ENCODE measurements around the gene SELENOS. TPM values are rescaled to one million over a fixed set of nuclear protein-coding genes. Genes with fewer than 3 reads are reported as not detected.

Gene SELENOS
- total RNA-seq, 3 donors from 2014 or later, result 78.7 to 118 (median 115) TPM

DNA sequence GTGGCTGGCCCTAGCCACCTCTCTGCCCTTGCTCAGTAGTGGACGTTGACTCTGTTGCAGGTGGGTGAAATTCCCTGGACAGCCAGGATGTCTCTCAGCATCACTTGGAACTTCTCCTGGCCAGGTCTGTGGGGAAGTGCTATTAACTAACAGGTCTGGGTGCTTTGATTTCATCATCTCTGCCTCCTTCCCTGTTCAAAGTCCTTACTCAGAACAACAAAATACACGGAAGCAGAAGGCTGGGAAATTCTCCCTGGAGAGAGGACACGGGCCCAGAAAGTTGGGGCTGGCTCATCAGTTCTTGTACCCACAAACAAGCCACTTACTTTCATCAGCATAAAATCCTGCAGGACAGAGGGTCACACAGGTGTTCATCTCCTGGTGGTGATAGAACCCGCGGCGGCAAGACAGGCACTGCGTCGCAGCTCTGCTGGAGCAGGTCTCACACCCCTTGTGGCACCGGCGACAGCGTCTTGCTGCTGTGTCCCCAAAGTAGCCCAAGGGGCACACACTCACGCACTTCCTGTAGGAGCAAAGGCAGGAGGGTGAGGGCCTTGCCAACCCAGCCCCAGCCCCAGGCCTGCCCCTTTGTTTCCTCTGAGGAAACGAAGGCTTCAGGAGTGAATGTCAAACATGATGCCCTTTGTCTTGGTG lies 47.4 kb upstream of the SELENOS start:
- DNase-seq (peak in 1 of 3 donors; percentile 34), ATAC-seq (peak; percentile 93)
- no peaks in the 10 kb centered on the region for H3K36me3 ChIP-seq (ENCODE audit: low read depth)
- TF ChIP-seq, protein P1, sequence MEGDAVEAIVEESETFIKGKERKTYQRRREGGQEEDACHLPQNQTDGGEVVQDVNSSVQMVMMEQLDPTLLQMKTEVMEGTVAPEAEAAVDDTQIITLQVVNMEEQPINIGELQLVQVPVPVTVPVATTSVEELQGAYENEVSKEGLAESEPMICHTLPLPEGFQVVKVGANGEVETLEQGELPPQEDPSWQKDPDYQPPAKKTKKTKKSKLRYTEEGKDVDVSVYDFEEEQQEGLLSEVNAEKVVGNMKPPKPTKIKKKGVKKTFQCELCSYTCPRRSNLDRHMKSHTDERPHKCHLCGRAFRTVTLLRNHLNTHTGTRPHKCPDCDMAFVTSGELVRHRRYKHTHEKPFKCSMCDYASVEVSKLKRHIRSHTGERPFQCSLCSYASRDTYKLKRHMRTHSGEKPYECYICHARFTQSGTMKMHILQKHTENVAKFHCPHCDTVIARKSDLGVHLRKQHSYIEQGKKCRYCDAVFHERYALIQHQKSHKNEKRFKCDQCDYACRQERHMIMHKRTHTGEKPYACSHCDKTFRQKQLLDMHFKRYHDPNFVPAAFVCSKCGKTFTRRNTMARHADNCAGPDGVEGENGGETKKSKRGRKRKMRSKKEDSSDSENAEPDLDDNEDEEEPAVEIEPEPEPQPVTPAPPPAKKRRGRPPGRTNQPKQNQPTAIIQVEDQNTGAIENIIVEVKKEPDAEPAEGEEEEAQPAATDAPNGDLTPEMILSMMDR (IDR thresholded peaks at IDR 0.05), result no peak
- H3K4me1 ChIP-seq (ENCODE audit: low read depth), result peaks cover 3% of the 10 kb centered on the region
- intact Hi-C loops (cut with DNase I, micrococcal nuclease), result no loop called here
- no peak overlapping the region for H3K4me3 ChIP-seq
- H3K9me3 ChIP-seq, result no peaks in the 10 kb centered on the region

DNA sequence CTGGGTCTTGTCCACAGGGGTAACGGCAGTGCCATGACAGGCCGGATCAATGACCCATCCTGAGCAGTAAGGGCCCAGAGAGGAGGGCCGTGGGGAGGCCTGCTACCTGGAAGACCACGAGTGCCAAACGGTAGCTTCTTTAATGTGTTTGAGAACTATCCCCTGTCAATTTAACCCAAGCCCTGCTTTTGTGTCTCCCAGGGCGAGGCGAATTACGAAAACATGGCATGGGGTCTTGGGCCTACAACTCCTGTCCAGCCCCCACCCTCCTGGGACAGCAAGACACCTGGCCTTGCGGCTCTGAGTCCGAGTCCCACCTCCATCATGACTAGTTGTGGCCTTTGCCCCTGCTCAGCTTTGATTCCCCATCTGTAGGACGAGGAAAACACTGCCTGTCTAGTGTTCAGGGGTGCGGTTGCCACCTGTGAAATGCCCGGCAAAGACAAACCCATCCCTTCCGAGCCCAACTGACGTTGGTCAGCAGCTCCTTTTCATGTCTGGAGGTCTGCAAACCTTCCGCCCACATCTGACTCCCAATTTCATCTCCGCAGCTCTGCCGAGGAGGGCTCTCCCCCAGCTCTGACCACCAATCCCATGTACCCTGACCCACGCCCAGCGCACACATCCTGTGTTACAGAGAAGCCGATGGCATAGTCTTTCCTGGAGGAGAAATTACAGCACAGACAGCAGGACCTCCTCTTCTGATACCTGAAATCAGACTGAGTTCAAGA lies 46.7 kb upstream of the SELENOS start:
- Histone ChIP-seq H3K4me1 (ENCODE audit: low read depth) (peaks cover 3% of the 10 kb centered on the region), H3K4me3 (no peak overlapping the region), H3K9me3 (no peaks in the 10 kb centered on the region), H3K36me3 (ENCODE audit: low read depth) (no peaks in the 10 kb centered on the region)
- no peak for DNase-seq
- ATAC-seq, result peak; percentile 35
- TF ChIP-seq, protein P1 (IDR thresholded peaks at IDR 0.05), result no peak
- intact Hi-C loops (cut with DNase I, micrococcal nuclease), result no loop called here

DNA sequence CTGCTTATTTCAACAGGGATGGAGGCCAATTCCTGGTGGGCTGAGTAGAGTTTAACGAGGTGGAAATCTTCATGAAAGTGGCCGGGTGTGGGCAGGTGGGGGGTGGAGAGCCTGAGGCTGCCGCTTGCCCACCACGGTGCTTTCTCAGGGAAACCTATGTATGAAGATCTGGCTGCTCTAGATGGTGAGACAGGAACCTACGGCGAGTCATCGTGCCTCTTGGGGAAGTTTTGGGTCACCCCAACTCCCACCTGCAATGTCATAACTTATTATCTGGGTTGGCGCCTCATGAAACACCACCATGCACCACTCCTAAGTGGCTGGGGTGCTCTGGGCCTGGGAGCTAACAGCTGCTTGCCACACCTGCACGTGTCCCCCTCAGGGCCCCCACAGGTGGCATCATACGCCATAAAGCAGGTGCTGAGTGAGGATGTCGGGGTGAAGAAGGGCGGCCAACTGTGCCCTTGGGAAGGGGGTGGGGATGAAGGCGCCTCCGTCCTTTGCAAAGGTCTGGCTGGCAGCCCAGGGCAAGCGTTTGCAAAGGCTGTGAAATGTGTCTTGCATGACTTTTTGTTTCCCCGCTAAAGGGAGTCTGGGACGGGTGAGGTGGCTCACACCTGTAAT lies 45.7 kb upstream of the SELENOS start:
- Histone ChIP-seq H3K4me1 (ENCODE audit: low read depth) (peaks cover 3% of the 10 kb centered on the region), H3K9me3 (no peaks in the 10 kb centered on the region), H3K36me3 (ENCODE audit: low read depth) (no peaks in the 10 kb centered on the region), H3K4me3 (no peak overlapping the region)
- TF ChIP-seq, protein P1 (IDR thresholded peaks at IDR 0.05), result no peak
- intact Hi-C loops (cut with DNase I, micrococcal nuclease), result no loop called here
- ATAC-seq (no peak), DNase-seq (no peak)

DNA sequence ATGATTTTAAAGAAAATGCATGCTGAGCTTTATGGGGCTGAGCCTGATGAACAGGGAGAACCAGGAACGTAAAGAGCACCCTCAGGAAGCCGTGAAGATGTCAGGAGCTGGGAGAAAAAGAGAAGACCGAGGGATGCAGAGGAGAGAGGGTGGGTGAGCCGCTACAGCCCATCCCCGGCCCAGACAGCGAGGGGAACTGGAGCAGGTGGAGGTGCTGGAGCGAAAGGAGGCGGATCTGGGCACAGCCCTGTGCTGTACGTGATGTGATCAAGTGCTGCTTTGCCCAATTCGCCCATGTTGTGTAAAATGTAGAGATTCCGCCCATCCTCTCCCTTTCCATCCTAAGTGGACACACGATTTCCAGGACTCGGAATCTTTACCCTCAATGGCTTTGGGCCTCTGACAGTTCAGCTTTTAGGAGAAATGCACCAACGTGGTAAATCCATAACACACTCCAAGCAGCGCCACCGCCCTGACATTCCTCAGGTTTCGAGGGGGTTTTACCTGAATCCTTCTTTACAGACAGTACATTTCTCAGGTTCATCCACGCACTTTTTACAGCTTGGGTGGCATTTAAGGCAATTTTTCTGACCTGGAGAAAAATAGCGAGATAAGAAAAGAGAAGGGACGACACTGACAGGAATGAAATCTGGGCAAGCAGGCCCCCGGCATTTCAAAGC lies 44.9 kb upstream of the SELENOS start:
- Histone ChIP-seq H3K4me1 (ENCODE audit: low read depth) (peaks cover 3% of the 10 kb centered on the region), H3K4me3 (no peak overlapping the region), H3K9me3 (no peaks in the 10 kb centered on the region), H3K36me3 (ENCODE audit: low read depth) (no peaks in the 10 kb centered on the region)
- intact Hi-C loops (cut with DNase I, micrococcal nuclease), result no loop called here
- ATAC-seq (no peak), DNase-seq (no peak)
- TF ChIP-seq, protein P1 (IDR thresholded peaks at IDR 0.05), result no peak

DNA sequence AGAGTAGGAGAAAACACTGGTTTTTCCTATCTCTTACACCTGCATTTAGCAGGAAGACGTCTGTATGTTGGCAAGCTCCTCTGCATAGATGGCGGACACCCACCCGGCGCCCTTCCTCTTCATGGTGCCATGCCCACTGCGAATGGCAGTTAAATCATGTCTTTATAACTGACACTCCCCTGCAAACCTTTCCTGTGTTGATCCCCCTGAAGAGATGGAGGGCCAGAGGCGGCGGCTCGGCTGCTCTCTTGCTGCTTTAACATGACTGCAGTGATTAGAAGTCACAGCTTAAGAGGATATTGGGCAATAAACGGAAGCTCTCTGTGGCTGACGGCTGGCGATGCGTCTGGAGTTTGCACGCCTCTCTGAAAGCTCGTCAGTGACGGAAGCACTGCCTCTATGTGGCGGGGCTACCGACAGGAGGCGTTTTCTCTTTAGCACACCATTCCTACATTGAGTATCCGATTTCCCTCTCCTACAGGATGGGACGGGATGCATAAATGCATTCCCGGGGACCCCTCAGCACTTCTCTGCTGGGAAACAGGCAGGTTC lies 43.3 kb upstream of the SELENOS start:
- ATAC-seq (peak; percentile 56), DNase-seq (peak in 2 of 3 donors; percentile 44 to 50)
- intact Hi-C loops (cut with DNase I, micrococcal nuclease), result no loop called here
- TF ChIP-seq, protein P1 (IDR thresholded peaks at IDR 0.05), result no peak
- H3K9me3 ChIP-seq, result no peaks in the 10 kb centered on the region
- H3K4me1 ChIP-seq (ENCODE audit: low read depth), result peaks cover 3% of the 10 kb centered on the region
- no peak overlapping the region for H3K4me3 ChIP-seq
- no peaks in the 10 kb centered on the region for H3K36me3 ChIP-seq (ENCODE audit: low read depth)

All from mucosa of descending colon (tissue), 3 donors.